Ectodermal cell (in vitro differentiated cells): ENCODE measurements around the gene XDH.

Experiments used
- H3K27ac ChIP-seq: 2 replicates; pipeline ENCODE4 v1.7.0; 2013; ENCODE audit warnings: mild to moderate bottlenecking, low read depth, low read length; ENCODE audit not compliant: insufficient read depth, poor library complexity, severe bottlenecking
- H3K27me3 ChIP-seq: 2 replicates; pipeline ENCODE4 v1.7.0; 2013; ENCODE audit warnings: mild to moderate bottlenecking, low read length; ENCODE audit not compliant: insufficient read depth, control insufficient read depth, poor library complexity, severe bottlenecking
- H3K36me3 ChIP-seq: one replicate; pipeline ENCODE4 v1.7.0; 2013; ENCODE audit warnings: low read length; ENCODE audit not compliant: control insufficient read depth, insufficient read depth
- H3K4me1 ChIP-seq: one replicate; pipeline ENCODE4 v1.7.0; 2013; ENCODE audit warnings: low read length; ENCODE audit not compliant: control insufficient read depth, insufficient read depth
- H3K4me3 ChIP-seq: 2 replicates; pipeline ENCODE4 v1.7.0; 2013; ENCODE audit warnings: low read depth, low read length, control low read depth; ENCODE audit not compliant: insufficient read depth
- H3K9me3 ChIP-seq: 2 replicates; pipeline ENCODE4 v1.7.0; 2013; ENCODE audit warnings: mild to moderate bottlenecking, low read length, moderate library complexity; ENCODE audit not compliant: control insufficient read depth
- WGBS, 2 experiments: methylation state at CpG; one replicate each; pipeline ENCODE4 v1.1.7; 2013; ENCODE audit warnings: missing lambda C conversion rate in 2 of 2; 5-methylcytosine and 5-hydroxymethylcytosine counted together

The XDH gene

GRCh38 chr2:31334311-31335026, 80.1 kb downstream of the XDH start:
- Histone ChIP-seq H3K9me3 (no peaks in the 10 kb centered on the region), H3K4me3 (no peak overlapping the region), H3K4me1 (no peaks in the 10 kb centered on the region), H3K27ac (no peak overlapping the region), H3K36me3 (no peaks in the 10 kb centered on the region), H3K27me3 (no peaks in the 10 kb centered on the region)
- 91 to 93% methylated on average over 4 to 5 of the region's 5 CpGs for WGBS, 2 experiments

- H3K9me3 ChIP-seq: no peaks in the 10 kb centered on the region
- 13 to 14% methylated on average over 8 of the region's 8 CpGs for WGBS, 2 experiments
Measured at GRCh38 chr2:31333527-31334183, 80.9 kb downstream of the XDH start.

GRCh38 chr2:31333046-31333445, 81.5 kb downstream of the XDH start:
- Histone ChIP-seq H3K9me3 (no peaks in the 10 kb centered on the region), H3K27me3 (no peaks in the 10 kb centered on the region), H3K4me1 (peaks cover 4% of the 10 kb centered on the region), H3K4me3 (no peak overlapping the region), H3K27ac (no peak overlapping the region), H3K36me3 (no peaks in the 10 kb centered on the region)
- WGBS, 2 experiments: 80% methylated on average over 5 of the region's 5 CpGs

More at GRCh38 chr2:31333527-31334183, 80.9 kb downstream of the XDH start:
- Histone ChIP-seq H3K4me3 (no peak overlapping the region), H3K4me1 (peaks cover 4% of the 10 kb centered on the region), H3K27ac (no peak overlapping the region), H3K36me3 (no peaks in the 10 kb centered on the region), H3K27me3 (no peaks in the 10 kb centered on the region)

- H3K4me3 ChIP-seq: no peak overlapping the region
- H3K27me3 ChIP-seq: no peaks in the 10 kb centered on the region
- H3K4me1 ChIP-seq: peaks cover 4% of the 10 kb centered on the region
- H3K27ac ChIP-seq: no peak overlapping the region
- no peaks in the 10 kb centered on the region for H3K9me3 ChIP-seq
- 92 to 96% methylated on average over 5 of the region's 5 CpGs for WGBS, 2 experiments
- no peaks in the 10 kb centered on the region for H3K36me3 ChIP-seq
Measured at GRCh38 chr2:31332521-31332920, 82.0 kb downstream of the XDH start.

- Histone ChIP-seq H3K36me3 (no peaks in the 10 kb centered on the region), H3K9me3 (no peaks in the 10 kb centered on the region), H3K4me1 (peaks cover 4% of the 10 kb centered on the region), H3K27ac (no peak overlapping the region), H3K4me3 (no peak overlapping the region), H3K27me3 (no peaks in the 10 kb centered on the region)
- 87 to 90% methylated on average over 8 of the region's 8 CpGs for WGBS, 2 experiments
Measured at GRCh38 chr2:31331156-31331555, 83.4 kb downstream of the XDH start.

GRCh38 chr2:31329081-31329625, 85.4 kb downstream of the XDH start:
- Histone ChIP-seq H3K36me3 (no peaks in the 10 kb centered on the region), H3K4me3 (no peak overlapping the region), H3K4me1 (peaks cover 4% of the 10 kb centered on the region), H3K27me3 (no peaks in the 10 kb centered on the region), H3K27ac (no peak overlapping the region), H3K9me3 (no peaks in the 10 kb centered on the region)
- WGBS, 2 experiments: 73 to 74% methylated on average over 2 of the region's 2 CpGs

- Histone ChIP-seq H3K36me3 (no peaks in the 10 kb centered on the region), H3K27ac (no peak overlapping the region)
Measured at GRCh38 chr2:31328026-31328425, 86.5 kb downstream of the XDH start.

GRCh38 chr2:31327505-31327904, 87.0 kb downstream of the XDH start:
- H3K27ac ChIP-seq: no peak overlapping the region
- 95 to 100% methylated on average over 1 of the region's 1 CpG for WGBS, 2 experiments
- no peaks in the 10 kb centered on the region for H3K27me3 ChIP-seq
- H3K36me3 ChIP-seq: no peaks in the 10 kb centered on the region
- H3K9me3 ChIP-seq: no peaks in the 10 kb centered on the region
- no peak overlapping the region for H3K4me3 ChIP-seq
- H3K4me1 ChIP-seq: peaks cover 4% of the 10 kb centered on the region

More at GRCh38 chr2:31328026-31328425, 86.5 kb downstream of the XDH start:
- Histone ChIP-seq H3K4me1 (peaks cover 4% of the 10 kb centered on the region), H3K27me3 (no peaks in the 10 kb centered on the region), H3K4me3 (no peak overlapping the region), H3K9me3 (no peaks in the 10 kb centered on the region)

- peaks cover under 1% of the 10 kb centered on the region for H3K4me1 ChIP-seq
- no peak overlapping the region for H3K27ac ChIP-seq
- H3K27me3 ChIP-seq: no peaks in the 10 kb centered on the region
- no peak overlapping the region for H3K4me3 ChIP-seq
- no peaks in the 10 kb centered on the region for H3K36me3 ChIP-seq
- H3K9me3 ChIP-seq: no peaks in the 10 kb centered on the region
- 77 to 95% methylated on average over 4 to 5 of the region's 5 CpGs for WGBS, 2 experiments
Measured at GRCh38 chr2:31324016-31324633, 90.4 kb downstream of the XDH start.

- no peaks in the 10 kb centered on the region for H3K36me3 ChIP-seq
- no peaks in the 10 kb centered on the region for H3K9me3 ChIP-seq
- no peaks in the 10 kb centered on the region for H3K27me3 ChIP-seq
- 97 to 100% methylated on average over 1 of the region's 1 CpG for WGBS, 2 experiments
- no peak overlapping the region for H3K4me3 ChIP-seq
- H3K27ac ChIP-seq: no peak overlapping the region
- no peaks in the 10 kb centered on the region for H3K4me1 ChIP-seq
Measured at GRCh38 chr2:31322371-31322770, 92.2 kb downstream of the XDH start.
